Measurements from ENCODE around the gene RAB40C. TPM values are rescaled to one million over a fixed set of nuclear protein-coding genes. Genes with fewer than 3 reads are reported as not detected.
A peak's percentile ranks its signal among the peaks of the same experiment; 100 is the strongest.

Gene RAB40C
- total and polyA plus RNA-seq, 3 donors from 2014 or later, result 27.6 to 51.2 (median 47.9) TPM

GRCh38 chr16:585351-585750 lies 4.5 kb upstream of the RAB40C start:
- no peaks in the 10 kb centered on the region for H3K36me3 ChIP-seq (ENCODE audit: low read depth, missing control alignments)
- no peaks in the 10 kb centered on the region for H3K9me3 ChIP-seq
- no peak for TF ChIP-seq CTCF (IDR thresholded peaks at IDR 0.05)
- TF ChIP-seq POLR2A (IDR thresholded peaks at IDR 0.05), result no peak
- WGBS, 2 donors, result 36 to 43% methylated on average over 9 of the region's 10 CpGs
- no peak for DNase-seq
- intact Hi-C loops (cut with DNase I; ENCODE audit: low total_unique reads), result loop anchor here (10.0 kb wide), 2 partner anchors 49 to 79 kb away; partner anchors contain the start of genes METTL26, RHOT2 and WFIKKN1
- peaks cover 13% of the 10 kb centered on the region for H3K4me1 ChIP-seq
- no peak overlapping the region for H3K27ac ChIP-seq
- H3K27me3 ChIP-seq, result no peaks in the 10 kb centered on the region
- H3K4me3 ChIP-seq, result no peak overlapping the region

GRCh38 chr16:586047-586644 lies 3.7 kb upstream of the RAB40C start:
- peaks cover 19% of the 10 kb centered on the region for H3K4me1 ChIP-seq
- DNase-seq, result no peak
- H3K36me3 ChIP-seq (ENCODE audit: low read depth, missing control alignments), result no peaks in the 10 kb centered on the region
- no peak overlapping the region for H3K4me3 ChIP-seq
- H3K9me3 ChIP-seq, result no peaks in the 10 kb centered on the region
- WGBS, 2 donors, result 46 to 58% methylated on average over 8 to 16 of the region's 16 CpGs
- H3K27me3 ChIP-seq, result no peaks in the 10 kb centered on the region
- H3K27ac ChIP-seq, result no peak overlapping the region
- intact Hi-C loops (cut with DNase I; ENCODE audit: low total_unique reads), result loop anchor here (10.0 kb wide), 2 partner anchors 49 to 79 kb away; partner anchors contain the start of genes METTL26, RHOT2 and WFIKKN1
- TF ChIP-seq POLR2A (IDR thresholded peaks at IDR 0.05) (no peak), CTCF (IDR thresholded peaks at IDR 0.05) (no peak)

GRCh38 chr16:586645-587590 lies 2.9 kb upstream of the RAB40C start:
- Histone ChIP-seq H3K36me3 (ENCODE audit: low read depth, missing control alignments) (no peaks in the 10 kb centered on the region), H3K9me3 (no peaks in the 10 kb centered on the region), H3K27me3 (no peaks in the 10 kb centered on the region), H3K27ac (peak overlapping the region in 1 of 2 donors; percentile 8), H3K4me3 (no peak overlapping the region), H3K4me1 (peaks cover 22% of the 10 kb centered on the region)
- no peak for DNase-seq
- intact Hi-C loops (cut with DNase I; ENCODE audit: low total_unique reads), result loop anchor here (10.0 kb wide), 2 partner anchors 48 to 78 kb away; partner anchors contain the start of genes METTL26, RHOT2 and WFIKKN1
- WGBS, 2 donors, result 60 to 68% methylated on average over 9 to 11 of the region's 14 CpGs
- TF ChIP-seq POLR2A (IDR thresholded peaks at IDR 0.05), result no peak

- Histone ChIP-seq H3K27ac (peak overlapping the region; percentile 96 to 98), H3K9me3 (no peaks in the 10 kb centered on the region), H3K36me3 (ENCODE audit: low read depth, missing control alignments) (no peaks in the 10 kb centered on the region), H3K4me3 (peak overlapping the region; percentile 84 to 86), H3K4me1 (peaks cover 35% of the 10 kb centered on the region), H3K27me3 (no peaks in the 10 kb centered on the region)
- intact Hi-C loops (cut with DNase I; ENCODE audit: low total_unique reads), result loop anchor here (10.0 kb wide), 2 partner anchors 46 to 76 kb away; partner anchors contain the start of genes METTL26, RHOT2 and WFIKKN1
- TF ChIP-seq CTCF (IDR thresholded peaks at IDR 0.05) (no peak), POLR2A (IDR thresholded peaks at IDR 0.05) (no peak)
- DNase-seq, result peak; percentile 55
- 0% methylated on average over 1 to 21 of the region's 21 CpGs for WGBS, 2 donors
These were observed 1.3 kb upstream of the RAB40C start for GRCh38 chr16:588639-588888.
